CD4-positive, alpha-beta T cell treated with Interleukin-15 for 4 hours (primary cell): ENCODE data around the gene GPHA2.
A peak's percentile ranks its signal among the peaks of the same experiment; 100 is the strongest.

ENCODE experiments used
- DNase-seq: peaks from one replicate; pipeline ENCODE4 v3.0.0-alpha.2; 2020; ENCODE audit warnings: low spot score

The GPHA2 gene

DNA sequence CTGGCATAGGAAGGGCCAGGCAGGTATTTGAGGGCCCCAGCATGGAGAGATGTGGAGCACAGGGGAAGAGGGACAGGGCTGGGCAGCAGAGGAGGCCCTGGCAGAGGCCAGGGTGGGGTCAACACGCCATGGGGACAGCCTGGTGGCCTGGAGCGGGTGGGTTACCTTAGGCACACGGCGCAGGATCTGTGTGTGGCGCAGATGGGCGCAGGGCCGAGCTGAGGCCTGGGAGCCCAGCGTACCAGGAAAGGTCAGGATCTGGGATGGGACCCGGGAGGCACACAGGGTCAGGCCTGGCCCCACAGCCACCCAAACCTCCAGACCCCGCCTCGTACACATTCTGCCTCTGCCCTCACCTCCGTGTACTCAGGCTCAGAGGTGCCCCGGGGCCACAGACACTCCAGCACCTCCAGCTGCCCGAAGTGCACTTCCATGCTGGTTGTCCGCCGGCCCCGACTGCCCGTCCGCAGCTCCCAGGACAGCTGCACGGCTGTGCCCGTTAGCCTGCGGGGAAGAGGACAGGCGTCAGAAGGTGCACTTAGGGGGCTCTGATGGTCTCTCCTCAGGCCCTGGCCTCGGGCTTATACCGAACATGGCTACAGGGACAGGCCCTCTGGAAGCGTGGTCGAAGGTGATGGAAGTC is 25.1 kb downstream of the GPHA2 start:
- no peak for DNase-seq

DNA sequence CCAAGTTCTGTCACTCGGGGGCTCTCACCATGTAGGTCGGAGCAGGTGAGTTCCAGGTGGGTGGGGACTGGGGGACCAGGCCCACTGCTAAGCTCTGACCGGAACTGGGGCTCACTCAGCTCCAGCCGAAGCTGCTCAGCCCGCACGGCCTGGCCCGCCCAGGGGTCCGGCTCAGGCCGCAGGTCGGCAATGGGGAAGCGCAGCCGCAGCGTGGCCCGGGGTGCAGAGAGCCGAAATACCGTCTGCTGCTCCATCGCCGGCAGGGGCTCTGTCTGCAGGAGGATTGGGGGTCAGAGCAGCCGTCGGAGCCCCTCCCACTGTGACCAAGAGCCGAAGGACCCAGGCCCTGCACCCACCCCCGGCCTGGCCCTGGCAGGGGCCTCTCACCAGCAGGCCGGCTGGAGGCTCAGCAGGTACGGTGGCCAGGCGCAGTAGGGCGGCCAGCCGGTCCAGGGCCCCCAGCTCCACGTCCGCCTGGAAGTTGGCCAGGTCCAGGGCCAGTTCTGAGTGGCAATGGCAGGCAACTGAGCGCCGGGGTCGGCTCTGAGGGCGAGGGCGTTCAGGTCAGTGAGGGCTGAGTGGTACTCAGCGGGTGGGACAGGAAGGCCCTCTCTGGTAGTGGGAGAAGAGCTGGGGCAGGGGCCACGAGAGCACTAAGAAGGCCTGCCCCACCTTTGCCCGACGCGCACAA is 25.9 kb downstream of the GPHA2 start:
- DNase-seq = no peak

GRCh38 chr11:64908766-64909165 is 26.9 kb downstream of the GPHA2 start:
- DNase-seq = no peak

- DNase-seq = no peak
Measured at GRCh38 chr11:64906314-64906635, 29.4 kb downstream of the GPHA2 start.

GRCh38 chr11:64905516-64906313 is 30.0 kb downstream of the GPHA2 start:
- no peak for DNase-seq

- DNase-seq = no peak
Measured at GRCh38 chr11:64903291-64903833, 32.3 kb downstream of the GPHA2 start.

DNA sequence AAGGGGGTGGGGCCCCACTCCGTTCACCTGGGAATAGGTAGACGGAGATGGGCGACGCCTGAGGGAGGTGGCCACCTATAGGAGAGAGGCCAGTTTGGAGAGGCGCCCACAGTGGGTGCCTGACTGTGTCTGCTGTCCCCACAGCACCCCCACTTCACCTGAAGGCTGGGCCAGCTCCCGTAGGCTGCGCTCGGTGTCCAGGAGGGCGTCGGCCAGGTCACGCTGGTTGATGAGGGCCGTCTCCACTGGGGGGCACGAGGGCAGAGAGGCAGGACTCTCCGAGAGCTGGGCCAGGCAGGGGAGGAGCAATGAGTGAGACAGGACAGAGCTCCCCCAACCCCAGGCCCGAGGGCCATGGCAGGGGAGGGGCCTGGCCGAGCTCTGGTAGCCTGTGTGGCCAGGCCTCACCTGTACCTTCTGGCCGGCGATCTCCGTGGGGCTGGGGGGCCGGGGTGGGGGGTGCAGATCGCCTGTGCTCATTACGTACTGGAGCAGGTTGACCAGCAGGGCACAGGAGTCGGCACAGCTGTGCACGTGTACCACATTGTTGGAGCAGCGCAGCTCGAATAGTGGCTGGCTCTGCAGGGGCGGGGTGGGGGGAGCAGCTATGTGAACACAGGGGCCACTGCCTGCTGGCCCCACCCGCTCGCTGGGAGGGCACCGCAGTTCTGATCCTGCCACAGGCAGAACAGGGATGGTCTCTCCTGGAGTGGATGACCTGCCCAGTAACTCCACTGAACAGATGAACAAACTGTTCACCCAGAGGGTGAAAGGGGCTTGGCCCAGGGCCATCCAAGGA is 33.4 kb downstream of the GPHA2 start:
- no peak for DNase-seq

DNA sequence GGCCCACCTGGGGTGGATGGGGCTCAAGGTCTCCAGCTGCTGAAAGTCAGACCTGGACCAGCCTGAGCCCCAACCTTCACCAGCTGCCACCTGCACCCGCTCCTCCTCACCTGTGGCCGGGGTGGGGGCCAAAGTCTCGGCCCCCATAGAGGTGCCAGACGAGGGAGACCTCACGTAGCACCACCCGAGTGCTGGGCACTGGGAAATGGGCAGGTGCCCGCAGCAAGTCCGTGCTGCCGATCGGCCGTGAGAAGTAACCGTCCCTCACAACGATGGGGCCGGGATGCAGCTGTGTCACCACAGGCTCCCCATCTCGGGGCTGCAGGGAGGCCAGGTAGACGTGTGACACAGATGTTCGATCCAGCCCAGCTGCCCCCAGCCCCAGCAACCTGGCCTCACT is 34.9 kb downstream of the GPHA2 start:
- DNase-seq = no peak

- peak; percentile 85 for DNase-seq
Measured at GRCh38 chr11:64900263-64900678, 35.4 kb downstream of the GPHA2 start.

GRCh38 chr11:64898541-64898940 is 37.2 kb downstream of the GPHA2 start:
- no peak for DNase-seq

DNA sequence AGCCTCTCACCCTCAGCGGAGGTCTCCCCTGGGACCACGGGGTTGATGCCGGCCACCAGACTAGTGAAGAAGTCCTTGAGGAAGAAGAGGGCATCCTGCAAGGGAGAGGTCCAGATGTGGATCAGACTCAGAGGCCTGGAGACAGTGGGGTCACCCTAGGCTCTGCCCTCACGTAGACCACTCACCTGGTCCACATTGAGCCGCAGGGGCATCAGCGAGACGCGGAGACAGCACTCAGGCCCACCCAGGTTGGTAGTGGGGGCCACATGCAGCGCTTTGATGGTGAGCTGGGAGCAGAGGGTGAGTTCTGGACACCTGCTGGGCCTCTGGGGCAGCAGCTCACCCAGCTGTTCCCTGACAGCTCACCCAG is 37.6 kb downstream of the GPHA2 start:
- DNase-seq = no peak

- DNase-seq = no peak
Measured at GRCh38 chr11:64897381-64898075, 38.2 kb downstream of the GPHA2 start.

GRCh38 chr11:64896448-64897022 is 39.2 kb downstream of the GPHA2 start:
- no peak for DNase-seq

DNA sequence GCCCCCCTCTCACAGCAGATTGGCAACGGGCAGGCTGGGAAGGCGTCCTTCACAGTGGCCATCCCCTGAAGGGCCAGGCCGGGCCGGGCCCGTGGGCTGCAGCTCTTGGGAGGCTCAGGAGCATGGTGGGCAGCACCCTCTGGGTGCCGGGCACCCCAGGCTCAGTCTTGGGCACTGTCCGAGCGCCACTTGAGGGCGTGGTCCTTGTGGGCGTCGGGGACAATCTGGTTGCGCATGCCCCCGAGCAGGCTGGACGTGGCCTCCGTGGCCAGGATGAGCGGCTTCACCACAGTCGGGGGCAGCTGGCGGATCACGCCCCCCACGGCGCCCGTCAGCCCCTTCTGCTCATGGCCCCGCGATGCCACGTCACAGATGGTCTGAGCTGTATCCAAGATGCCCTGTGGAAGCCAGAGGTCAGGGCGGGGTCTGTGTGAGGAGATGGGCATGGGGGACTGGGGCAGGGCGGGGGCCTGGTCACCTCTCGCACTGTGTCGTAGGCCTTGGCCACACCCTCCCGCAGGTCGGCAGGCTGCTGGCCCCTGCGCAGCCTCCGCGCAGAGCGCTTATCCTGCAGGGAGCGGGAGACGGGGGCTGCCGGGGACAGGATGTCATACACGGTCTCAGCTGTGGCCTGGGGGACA is 40.8 kb downstream of the GPHA2 start:
- DNase-seq = no peak

GRCh38 chr11:64894070-64894811 is 41.5 kb downstream of the GPHA2 start:
- DNase-seq = peak; percentile 89

DNA sequence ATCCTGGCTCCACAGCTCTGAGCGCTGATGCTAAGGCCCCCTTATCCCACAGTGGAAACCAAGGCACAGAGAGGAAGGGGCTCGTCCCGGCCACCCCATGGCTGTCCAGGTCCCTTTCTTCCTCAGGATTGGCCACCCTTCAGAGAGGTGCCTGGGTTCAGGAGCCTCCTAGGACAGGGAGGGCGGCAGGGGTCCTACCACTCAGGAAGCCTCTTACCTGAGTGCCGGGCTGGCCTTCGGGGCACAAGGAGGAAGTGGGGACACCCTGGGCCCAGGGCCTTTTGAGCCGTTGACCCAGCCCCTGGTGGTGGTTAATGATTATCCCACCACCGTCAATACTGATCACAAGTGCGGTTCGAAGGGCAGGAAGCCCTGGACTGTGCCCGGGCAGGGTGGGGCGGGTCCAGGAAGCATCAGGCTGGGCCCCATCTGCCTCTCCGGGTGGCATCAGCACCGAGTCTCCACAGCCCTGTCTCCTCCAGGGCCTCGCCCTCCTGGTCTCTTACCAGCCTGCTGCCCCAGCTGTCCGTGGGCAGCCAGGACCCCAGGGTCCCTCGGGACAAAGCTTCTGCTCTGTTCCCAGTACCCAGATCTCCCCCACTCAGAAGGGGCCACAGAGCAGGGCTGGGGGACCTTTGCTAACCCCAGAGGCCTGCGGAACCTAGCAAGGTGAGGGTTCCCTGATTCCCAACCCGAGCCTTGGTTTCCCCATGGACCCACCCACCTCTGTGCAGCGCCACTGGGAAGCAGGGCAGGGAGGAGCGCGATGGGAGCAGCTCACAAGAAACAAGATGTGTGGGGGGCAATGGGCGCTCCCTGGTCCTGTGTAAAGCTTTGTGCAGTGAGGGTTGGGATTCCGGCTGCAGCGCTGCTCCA is 42.3 kb downstream of the GPHA2 start:
- DNase-seq = no peak

DNA sequence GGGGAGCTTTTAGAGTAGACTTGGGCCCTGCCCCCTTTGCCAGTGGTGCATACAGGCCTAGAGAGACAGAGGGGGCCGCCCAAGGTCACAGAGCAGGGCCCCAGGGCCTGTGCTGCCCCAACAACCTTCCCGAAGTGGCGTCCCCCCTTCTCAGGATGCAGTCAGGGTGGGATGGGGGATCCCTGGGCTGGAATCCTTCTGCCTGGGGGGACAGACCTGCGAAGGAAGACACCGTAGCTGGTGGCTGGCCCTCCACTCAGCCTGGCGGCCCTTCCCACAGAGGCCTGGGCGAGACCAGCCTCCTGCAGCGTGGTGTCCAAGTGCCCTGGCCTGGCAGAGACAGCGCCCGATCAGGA is 42.9 kb downstream of the GPHA2 start:
- DNase-seq = no peak

DNA sequence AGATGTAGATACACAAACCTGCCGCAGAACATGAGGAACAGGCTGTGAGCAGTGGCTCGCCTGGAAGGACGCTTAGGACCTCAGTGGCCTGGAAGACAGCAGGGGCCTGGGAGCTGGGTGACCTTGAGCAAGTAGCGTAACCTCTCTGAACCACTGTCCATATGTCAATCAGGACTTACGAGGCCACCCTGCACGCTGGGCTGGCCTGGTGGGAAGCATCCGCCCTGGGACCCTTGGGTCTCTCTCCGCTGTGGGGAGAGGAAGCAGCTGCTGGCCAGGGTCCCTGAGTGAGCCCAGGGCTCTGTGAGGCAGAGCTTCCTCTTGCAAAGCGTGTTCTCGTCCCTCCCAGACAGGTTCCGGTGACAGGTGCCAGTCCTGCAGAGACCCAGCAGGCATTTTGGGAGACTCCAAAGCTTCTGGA is 43.3 kb downstream of the GPHA2 start:
- no peak for DNase-seq

- DNase-seq = no peak
Measured at GRCh38 chr11:64891880-64892279, 43.8 kb downstream of the GPHA2 start.
